Trophoblast cell (in vitro differentiated cells and primary cell): Measurements from ENCODE around the gene COQ10B.

ENCODE experiments used
- DNase-seq, 2 donors: peaks; one replicate each; pipeline ENCODE4 v3.0.0-alpha.2; 2016
- H2AFZ ChIP-seq: 2 replicates; pipeline ENCODE4 v1.6.1; 2013; ENCODE audit warnings: low read length, moderate library complexity, mild to moderate bottlenecking; ENCODE audit not compliant: insufficient read depth, poor library complexity
- H2AK5ac ChIP-seq: 2 replicates; pipeline ENCODE4 v1.6.1; 2013; ENCODE audit warnings: mild to moderate bottlenecking, low read length
- H2BK120ac ChIP-seq: 2 replicates; pipeline ENCODE4 v1.6.1; 2013; ENCODE audit warnings: low read length, mild to moderate bottlenecking, moderate library complexity; ENCODE audit not compliant: insufficient read depth, poor library complexity
- H2BK12ac ChIP-seq: 2 replicates; pipeline ENCODE4 v1.6.1; 2013; ENCODE audit warnings: mild to moderate bottlenecking, low read length, moderate library complexity
- H2BK5ac ChIP-seq: 2 replicates; pipeline ENCODE4 v1.6.1; 2013; ENCODE audit warnings: low read length, low read depth, moderate library complexity, mild to moderate bottlenecking; ENCODE audit not compliant: poor library complexity
- H3K14ac ChIP-seq: 2 replicates; pipeline ENCODE4 v1.6.1; 2013; ENCODE audit warnings: mild to moderate bottlenecking, low read length
- H3K18ac ChIP-seq: 2 replicates; pipeline ENCODE4 v1.6.1; 2013; ENCODE audit warnings: mild to moderate bottlenecking, low read length
- H3K23ac ChIP-seq: 2 replicates; pipeline ENCODE4 v1.6.1; 2013; ENCODE audit warnings: low read length
- H3K27ac ChIP-seq: 2 replicates; pipeline ENCODE4 v1.5.1; 2013; ENCODE audit warnings: low read depth, mild to moderate bottlenecking, inconsistent platforms, low read length, moderate library complexity
- H3K27me3 ChIP-seq: 2 replicates; pipeline ENCODE4 v1.6.1; 2013; ENCODE audit warnings: inconsistent platforms, mild to moderate bottlenecking, low read length, moderate library complexity; ENCODE audit not compliant: insufficient read depth
- H3K36me3 ChIP-seq, 2 experiments: 1 replicate in 1 of 2; 2 replicates in 1 of 2; pipeline ENCODE4 v1.6.1; 2013; ENCODE audit warnings: low read length in 2 of 2, mild to moderate bottlenecking in 2 of 2, moderate library complexity in 1 of 2; ENCODE audit not compliant: insufficient read depth in 2 of 2, control insufficient read depth in 1 of 2
- H3K4ac ChIP-seq: 2 replicates; pipeline ENCODE4 v1.6.1; 2013; ENCODE audit warnings: low read depth, mild to moderate bottlenecking, low read length, moderate library complexity
- H3K4me1 ChIP-seq, 2 experiments: 1 replicate in 1 of 2; 2 replicates in 1 of 2; pipeline ENCODE4 v1.6.1; 2013; ENCODE audit warnings: low read length in 2 of 2, mild to moderate bottlenecking in 2 of 2, moderate library complexity in 1 of 2; ENCODE audit not compliant: insufficient read depth in 2 of 2, control insufficient read depth in 1 of 2
- H3K4me2 ChIP-seq: 2 replicates; pipeline ENCODE4 v1.6.1; 2013; ENCODE audit warnings: inconsistent platforms, mild to moderate bottlenecking, low read length, moderate library complexity
- H3K4me3 ChIP-seq: 2 replicates; pipeline ENCODE4 v1.5.1; 2013; ENCODE audit warnings: mild to moderate bottlenecking, low read depth, low read length, inconsistent platforms
- H3K79me1 ChIP-seq: one replicate; pipeline ENCODE4 v1.6.1; 2013; ENCODE audit warnings: low read length
- H3K79me2 ChIP-seq: 2 replicates; pipeline ENCODE4 v1.6.1; 2013; ENCODE audit warnings: low read length, mild to moderate bottlenecking; ENCODE audit not compliant: control insufficient read depth, insufficient read depth, poor library complexity
- H3K9ac ChIP-seq: 2 replicates; pipeline ENCODE4 v1.6.1; 2013; ENCODE audit warnings: mild to moderate bottlenecking, low read length
- H3K9me3 ChIP-seq: 2 replicates; pipeline ENCODE4 v1.6.1; 2013; ENCODE audit warnings: low read depth, mild to moderate bottlenecking, control low read depth, inconsistent platforms, low read length; ENCODE audit not compliant: insufficient read depth
- H4K12ac ChIP-seq: 2 replicates; pipeline ENCODE4 v1.6.1; 2013; ENCODE audit warnings: low read depth, mild to moderate bottlenecking, low read length, moderate library complexity
- H4K8ac ChIP-seq: 2 replicates; pipeline ENCODE4 v1.6.1; 2013; ENCODE audit warnings: low read depth, mild to moderate bottlenecking, low read length, moderate library complexity
- H4K91ac ChIP-seq: one replicate; pipeline ENCODE4 v1.6.1; 2013; ENCODE audit warnings: low read depth, mild to moderate bottlenecking, low read length, moderate library complexity
- WGBS: extraction: QIAGEN DNeasy Blood & Tissue Kit; methylation state at CpG from one replicate; pipeline ENCODE4 v1.1.7; 2013; ENCODE audit warnings: missing lambda C conversion rate; ENCODE audit not compliant: insufficient read length, insufficient coverage; ENCODE audit errors: extremely low coverage; 5-methylcytosine and 5-hydroxymethylcytosine counted together

COQ10B gene

DNA sequence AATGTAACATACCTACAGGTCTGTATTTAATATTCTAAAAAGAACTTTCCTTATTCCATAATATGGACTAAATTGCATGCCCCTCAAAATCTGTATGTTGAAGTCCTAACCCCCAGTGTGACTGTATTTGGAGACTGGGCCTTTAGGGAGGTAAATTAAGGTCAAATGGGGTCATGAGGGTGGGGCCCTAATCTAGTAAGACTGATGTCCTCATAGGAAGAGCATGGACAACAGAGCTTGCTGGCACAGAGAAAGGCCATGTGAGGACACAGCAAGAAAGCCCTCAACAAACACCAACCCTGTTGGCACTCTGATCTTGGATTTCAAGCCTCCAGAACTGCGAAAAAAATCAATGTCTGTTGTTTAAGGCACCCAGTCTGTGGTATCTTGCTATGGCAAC is 37.1 kb upstream of the COQ10B start:
- H3K27me3 ChIP-seq = no peaks in the 10 kb centered on the region
- no peak overlapping the region for H3K27ac ChIP-seq
- H3K4me1 ChIP-seq = no peaks in the 10 kb centered on the region
- no peak overlapping the region for H2AFZ ChIP-seq
- H3K79me2 ChIP-seq = no peaks in the 10 kb centered on the region
- H3K4ac ChIP-seq = no peak overlapping the region
- H4K8ac ChIP-seq = no peak overlapping the region
- no peaks in the 10 kb centered on the region for H3K9me3 ChIP-seq
- H3K4me3 ChIP-seq = no peak overlapping the region
- H3K79me1 ChIP-seq = no peaks in the 10 kb centered on the region
- no peak overlapping the region for H4K12ac ChIP-seq
- no peak overlapping the region for H3K4me2 ChIP-seq
- no peak overlapping the region for H3K23ac ChIP-seq
- no peak for DNase-seq
- no peak overlapping the region for H3K14ac ChIP-seq
- WGBS = no CpG with 5 or more reads among the region's 1 CpG
- H3K18ac ChIP-seq = no peak overlapping the region
- H2BK12ac ChIP-seq = no peak overlapping the region
- no peak overlapping the region for H4K91ac ChIP-seq
- H2BK5ac ChIP-seq = no peak overlapping the region
- no peak overlapping the region for H3K9ac ChIP-seq
- no peak overlapping the region for H2BK120ac ChIP-seq
- H2AK5ac ChIP-seq = no peak overlapping the region
- H3K36me3 ChIP-seq = peaks cover 36 to 52% of the 10 kb centered on the region in 2 experiments

- H2BK12ac ChIP-seq = no peak overlapping the region
- H2BK120ac ChIP-seq = no peak overlapping the region
- no peak overlapping the region for H3K4ac ChIP-seq
- H4K8ac ChIP-seq = no peak overlapping the region
- H3K79me2 ChIP-seq = no peaks in the 10 kb centered on the region
- no peak overlapping the region for H3K18ac ChIP-seq
- no peak overlapping the region for H2AK5ac ChIP-seq
- peaks cover 30 to 43% of the 10 kb centered on the region in 2 experiments for H3K36me3 ChIP-seq
- H3K4me2 ChIP-seq = no peak overlapping the region
- H2AFZ ChIP-seq = no peak overlapping the region
- H3K4me1 ChIP-seq = no peaks in the 10 kb centered on the region
- no peaks in the 10 kb centered on the region for H3K9me3 ChIP-seq
- H3K4me3 ChIP-seq = no peak overlapping the region
- H2BK5ac ChIP-seq = no peak overlapping the region
- H4K91ac ChIP-seq = no peak overlapping the region
- DNase-seq = no peak
- no peaks in the 10 kb centered on the region for H3K79me1 ChIP-seq
- no peak overlapping the region for H3K27ac ChIP-seq
- no peak overlapping the region for H3K9ac ChIP-seq
- no peak overlapping the region for H4K12ac ChIP-seq
- H3K27me3 ChIP-seq = no peaks in the 10 kb centered on the region
- no peak overlapping the region for H3K14ac ChIP-seq
- no peak overlapping the region for H3K23ac ChIP-seq
These were observed 33.9 kb upstream of the COQ10B start for GRCh38 chr2:197419438-197419837.

GRCh38 chr2:197423307-197423706 is 30.0 kb upstream of the COQ10B start:
- Histone ChIP-seq H3K18ac (no peak overlapping the region), H3K79me1 (no peaks in the 10 kb centered on the region), H4K8ac (no peak overlapping the region), H3K9ac (no peak overlapping the region), H2AFZ (no peak overlapping the region), H2BK120ac (no peak overlapping the region), H2BK5ac (no peak overlapping the region), H2AK5ac (no peak overlapping the region), H3K4ac (peak overlapping the region; percentile 36), H3K14ac (no peak overlapping the region), H3K4me3 (no peak overlapping the region), H3K9me3 (no peaks in the 10 kb centered on the region), H3K4me1 (no peaks in the 10 kb centered on the region), H3K4me2 (no peak overlapping the region), H3K23ac (no peak overlapping the region), H4K91ac (no peak overlapping the region), H3K79me2 (peaks cover 15% of the 10 kb centered on the region), H3K27ac (no peak overlapping the region), H4K12ac (no peak overlapping the region), H2BK12ac (no peak overlapping the region), H3K36me3 (peaks cover 15 to 22% of the 10 kb centered on the region in 2 experiments), H3K27me3 (no peaks in the 10 kb centered on the region)
- WGBS = no CpG with 5 or more reads among the region's 2 CpGs
- DNase-seq = no peak

DNA sequence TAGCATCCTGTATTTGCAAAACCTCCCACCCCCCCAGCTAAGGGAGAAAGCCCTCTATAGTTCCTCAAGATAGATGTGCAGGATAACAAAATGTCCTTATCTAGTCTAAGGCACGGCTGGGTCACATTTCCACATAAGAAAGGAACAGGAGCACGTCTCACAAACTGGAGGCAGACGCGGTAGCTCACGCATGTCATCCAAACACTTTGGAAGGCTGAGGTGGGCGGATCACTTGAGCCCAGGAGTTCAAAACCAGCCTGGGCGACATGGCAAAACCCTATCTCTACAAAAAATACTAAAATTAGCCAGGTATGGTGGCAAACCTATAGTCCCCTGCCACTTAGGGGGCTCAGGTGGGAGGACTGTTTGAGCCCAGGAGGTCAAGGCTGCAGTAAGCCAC is 27.8 kb upstream of the COQ10B start:
- H3K4me2 ChIP-seq = no peak overlapping the region
- H3K4ac ChIP-seq = peak overlapping the region; percentile 74
- H3K18ac ChIP-seq = no peak overlapping the region
- no peak overlapping the region for H3K14ac ChIP-seq
- H3K27me3 ChIP-seq = no peaks in the 10 kb centered on the region
- no peaks in the 10 kb centered on the region for H3K4me1 ChIP-seq
- no peak overlapping the region for H2AFZ ChIP-seq
- no peak overlapping the region for H2AK5ac ChIP-seq
- no peak overlapping the region for H4K8ac ChIP-seq
- DNase-seq = no peak
- no peak overlapping the region for H3K27ac ChIP-seq
- no peaks in the 10 kb centered on the region for H3K9me3 ChIP-seq
- no peak overlapping the region for H2BK5ac ChIP-seq
- no CpG with 5 or more reads among the region's 7 CpGs for WGBS
- H4K12ac ChIP-seq = no peak overlapping the region
- no peak overlapping the region for H4K91ac ChIP-seq
- no peak overlapping the region for H3K9ac ChIP-seq
- H2BK120ac ChIP-seq = no peak overlapping the region
- H3K79me1 ChIP-seq = no peaks in the 10 kb centered on the region
- H3K79me2 ChIP-seq = peaks cover 24% of the 10 kb centered on the region
- H2BK12ac ChIP-seq = no peak overlapping the region
- H3K23ac ChIP-seq = no peak overlapping the region
- H3K4me3 ChIP-seq = no peak overlapping the region
- peaks cover 18 to 23% of the 10 kb centered on the region in 2 experiments for H3K36me3 ChIP-seq
